OCI-LY7 (cell line): Measurements from ENCODE around the gene CIB4. TPM values are rescaled to one million over a fixed set of nuclear protein-coding genes. Genes with fewer than 3 reads are reported as not detected.

Source experiments
- BruUV-seq: library from RNA; stranded (reverse); fragments of 400-500 nt; replicated peaks from 2 replicates; lab custom pipeline; 2021; lab: Mats Ljungman, UMichigan
- CTCF ChIA-PET: fragments of 300-600 bp; sonication (Branson Sonifier 250); formaldehyde crosslinking; loops from one replicate; lab custom pipeline; 2022; ENCODE audit warnings: antibody characterized with exemption; ENCODE audit not compliant: unreplicated experiment; lab: Charles Lee
- POLR2A ChIA-PET: fragments of 300-600 bp; sonication (Branson Sonifier 250); formaldehyde crosslinking; loops from one replicate; lab custom pipeline; 2022; ENCODE audit warnings: antibody characterized with exemption; lab: Charles Lee
- DNase-seq: peaks from one replicate; pipeline ENCODE4 v3.0.0-alpha.2; 2015; ENCODE audit warnings: low spot score
- H2AFZ ChIP-seq: fragments of 200-600 bp; sonication (generic), shearing (Covaris generic); 2 replicates; pipeline ENCODE4 v1.6.1; 2014; ENCODE audit warnings: mild to moderate bottlenecking, antibody characterized with exemption, low read length, moderate library complexity
- H3K27ac ChIP-seq: fragments of 200-600 bp; sonication (generic); 2 replicates; pipeline ENCODE4 v1.5.1; 2014; ENCODE audit warnings: mixed run types, low read depth, mild to moderate bottlenecking, moderate library complexity, low read length, inconsistent platforms; ENCODE audit not compliant: poor library complexity, severe bottlenecking
- H3K36me3 ChIP-seq: fragments of 200-600 bp; sonication (generic); 2 replicates; pipeline ENCODE4 v1.6.1; 2014; ENCODE audit warnings: mild to moderate bottlenecking, antibody characterized with exemption, low read length, moderate library complexity, mixed read lengths; ENCODE audit not compliant: insufficient read depth
- H3K4me1 ChIP-seq: fragments of 200-600 bp; sonication (generic); 2 replicates; pipeline ENCODE4 v1.5.1; 2014; ENCODE audit warnings: mild to moderate bottlenecking, low read length; ENCODE audit not compliant: insufficient read depth, poor library complexity, severe bottlenecking
- H3K4me2 ChIP-seq: fragments of 200-600 bp; sonication (generic); 2 replicates; pipeline ENCODE4 v1.6.1; 2014; ENCODE audit warnings: mild to moderate bottlenecking, low read length
- H3K4me3 ChIP-seq: fragments of 200-600 bp; sonication (generic); 2 replicates; pipeline ENCODE4 v1.5.1; 2014; ENCODE audit warnings: mild to moderate bottlenecking, low read depth, low read length; ENCODE audit not compliant: poor library complexity, severe bottlenecking
- H3K79me2 ChIP-seq: fragments of 200-600 bp; sonication (generic); 2 replicates; pipeline ENCODE4 v1.6.1; 2016; ENCODE audit warnings: low read depth, mild to moderate bottlenecking, low read length, moderate library complexity, mixed read lengths; ENCODE audit not compliant: insufficient read depth
- H3K9me2 ChIP-seq: fragments of 200-600 bp; sonication (generic); 2 replicates; pipeline ENCODE4 v1.6.1; 2016; ENCODE audit warnings: mild to moderate bottlenecking, low read length, mixed read lengths; ENCODE audit not compliant: insufficient read depth
- H3K9me3 ChIP-seq: fragments of 200-600 bp; sonication (generic); 2 replicates; pipeline ENCODE4 v1.6.1; 2014; ENCODE audit warnings: mild to moderate bottlenecking, mixed run types, low read length, mixed read lengths
- H4K20me1 ChIP-seq: fragments of 200-600 bp; sonication (generic); 2 replicates; pipeline ENCODE4 v1.6.1; 2014; ENCODE audit warnings: mild to moderate bottlenecking, antibody characterized with exemption, low read length, moderate library complexity, mixed read lengths; ENCODE audit not compliant: insufficient read depth
- EZH2phosphoT487 ChIP-seq: fragments of 200-600 bp; sonication (generic); IDR thresholded peaks from 2 replicates; pipeline ENCODE4 v1.6.1; 2018; ENCODE audit warnings: low read depth, borderline replicate concordance, mild to moderate bottlenecking, mixed run types, antibody characterized with exemption, low read length, moderate library complexity, mixed read lengths
- intact Hi-C: fragments of 100-400 bp; cut with micrococcal nuclease; formaldehyde crosslinking; loops from one replicate; pipeline ENCODE4 v1.10.0; 2022; ENCODE audit not compliant: unreplicated experiment
- total RNA-seq, 2 experiments: library from RNA; depleted of rRNA in 1 of 2; stranded (reverse); fragments of >200 nt in 1 of 2; shearing (Covaris generic) in 1 of 2; gene quantifications; 2 replicates each; pipeline ENCODE4 v1.2.3, GENCODE V29; 2014 to 2022
- TF ChIP-seq, protein P1 (sequence below): fragments of 200-600 bp; sonication (generic); conservative IDR thresholded peaks from 2 replicates; pipeline ENCODE4 v1.5.1; 2014; ENCODE audit warnings: mild to moderate bottlenecking, antibody characterized with exemption, low read length, moderate library complexity, mixed read lengths

The CIB4 gene
- total RNA-seq, 2 experiments from 2014 or later = not detected

DNA sequence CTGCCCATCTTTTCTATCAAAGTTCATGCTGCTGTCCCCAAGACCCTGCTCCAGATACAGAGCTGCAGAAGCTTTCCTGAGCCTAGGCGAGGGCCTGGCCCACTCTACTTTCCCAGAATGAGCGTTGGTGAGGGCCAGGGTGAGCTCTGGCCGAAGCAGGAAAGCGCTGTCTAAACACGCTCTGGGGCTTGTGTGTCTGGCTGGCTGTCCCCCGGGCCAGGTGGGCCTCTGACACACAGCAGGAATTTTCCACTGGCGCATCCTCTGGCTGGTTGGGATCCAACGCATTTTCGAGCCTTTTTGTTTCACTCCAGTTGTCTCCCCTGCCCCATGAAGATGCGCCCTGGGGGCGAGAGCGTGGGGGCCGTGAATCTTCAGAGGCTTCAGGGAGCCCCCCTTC, 33.6 kb upstream of the CIB4 start:
- TF ChIP-seq, protein P1, sequence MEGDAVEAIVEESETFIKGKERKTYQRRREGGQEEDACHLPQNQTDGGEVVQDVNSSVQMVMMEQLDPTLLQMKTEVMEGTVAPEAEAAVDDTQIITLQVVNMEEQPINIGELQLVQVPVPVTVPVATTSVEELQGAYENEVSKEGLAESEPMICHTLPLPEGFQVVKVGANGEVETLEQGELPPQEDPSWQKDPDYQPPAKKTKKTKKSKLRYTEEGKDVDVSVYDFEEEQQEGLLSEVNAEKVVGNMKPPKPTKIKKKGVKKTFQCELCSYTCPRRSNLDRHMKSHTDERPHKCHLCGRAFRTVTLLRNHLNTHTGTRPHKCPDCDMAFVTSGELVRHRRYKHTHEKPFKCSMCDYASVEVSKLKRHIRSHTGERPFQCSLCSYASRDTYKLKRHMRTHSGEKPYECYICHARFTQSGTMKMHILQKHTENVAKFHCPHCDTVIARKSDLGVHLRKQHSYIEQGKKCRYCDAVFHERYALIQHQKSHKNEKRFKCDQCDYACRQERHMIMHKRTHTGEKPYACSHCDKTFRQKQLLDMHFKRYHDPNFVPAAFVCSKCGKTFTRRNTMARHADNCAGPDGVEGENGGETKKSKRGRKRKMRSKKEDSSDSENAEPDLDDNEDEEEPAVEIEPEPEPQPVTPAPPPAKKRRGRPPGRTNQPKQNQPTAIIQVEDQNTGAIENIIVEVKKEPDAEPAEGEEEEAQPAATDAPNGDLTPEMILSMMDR = no peak
- TF ChIP-seq EZH2phosphoT487 = no peak
- no peaks in the 10 kb centered on the region for H3K9me2 ChIP-seq
- no peak overlapping the region for H2AFZ ChIP-seq
- H3K27ac ChIP-seq = no peak overlapping the region
- H3K36me3 ChIP-seq = no peaks in the 10 kb centered on the region
- no peaks in the 10 kb centered on the region for H3K9me3 ChIP-seq
- no TSS peak for BruUV-seq
- no peaks in the 10 kb centered on the region for H4K20me1 ChIP-seq
- ChIA-PET CTCF (no interaction called here), POLR2A (no interaction called here)
- no peaks in the 10 kb centered on the region for H3K79me2 ChIP-seq
- no peak for DNase-seq
- H3K4me3 ChIP-seq = no peak overlapping the region
- intact Hi-C loops = no loop called here
- H3K4me1 ChIP-seq = no peaks in the 10 kb centered on the region
- H3K4me2 ChIP-seq = no peak overlapping the region

DNA sequence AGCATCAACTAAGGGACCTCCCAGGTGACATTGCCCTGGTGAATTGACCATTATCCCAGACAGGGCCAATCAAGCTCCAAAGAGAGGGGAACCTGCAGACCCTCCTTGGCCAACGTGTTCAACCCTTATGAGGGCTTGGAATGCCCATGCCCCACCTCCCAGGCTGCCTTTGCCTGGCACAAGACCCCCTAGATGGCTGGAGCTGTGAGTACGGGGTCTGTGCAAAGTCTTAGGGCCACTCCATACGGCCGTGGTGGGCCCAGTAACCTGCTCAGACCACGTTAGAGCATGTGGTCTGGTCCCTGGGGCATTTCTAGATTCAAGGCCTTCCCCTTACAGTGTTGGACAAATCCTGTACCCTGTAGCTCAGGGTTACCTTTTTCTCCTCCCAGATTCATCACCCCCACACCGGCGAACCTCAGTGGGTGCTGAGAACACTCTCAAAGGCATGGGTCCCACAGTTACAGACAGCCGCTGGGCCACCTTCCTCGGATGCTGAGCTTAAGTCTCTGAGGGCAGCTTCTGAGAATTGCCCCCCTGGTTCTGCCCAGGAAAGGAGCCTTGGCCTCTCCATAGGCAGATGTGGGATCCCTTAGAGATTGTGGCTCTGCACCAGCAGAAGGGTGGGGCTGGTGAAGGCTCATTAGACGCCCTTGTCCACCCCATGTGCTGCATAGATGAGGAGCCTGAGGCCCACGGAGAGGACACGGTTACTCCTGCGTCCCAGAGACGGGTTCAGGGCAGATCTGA, 33.0 kb upstream of the CIB4 start:
- Histone ChIP-seq H2AFZ (no peak overlapping the region), H4K20me1 (no peaks in the 10 kb centered on the region), H3K27ac (no peak overlapping the region), H3K4me1 (no peaks in the 10 kb centered on the region), H3K4me3 (no peak overlapping the region), H3K9me2 (no peaks in the 10 kb centered on the region), H3K9me3 (no peaks in the 10 kb centered on the region), H3K79me2 (no peaks in the 10 kb centered on the region), H3K4me2 (no peak overlapping the region), H3K36me3 (no peaks in the 10 kb centered on the region)
- no peak for TF ChIP-seq EZH2phosphoT487
- TF ChIP-seq, protein P1 = no peak
- no peak for DNase-seq
- ChIA-PET CTCF (no interaction called here), POLR2A (no interaction called here)
- no TSS peak for BruUV-seq
- intact Hi-C loops = no loop called here

DNA sequence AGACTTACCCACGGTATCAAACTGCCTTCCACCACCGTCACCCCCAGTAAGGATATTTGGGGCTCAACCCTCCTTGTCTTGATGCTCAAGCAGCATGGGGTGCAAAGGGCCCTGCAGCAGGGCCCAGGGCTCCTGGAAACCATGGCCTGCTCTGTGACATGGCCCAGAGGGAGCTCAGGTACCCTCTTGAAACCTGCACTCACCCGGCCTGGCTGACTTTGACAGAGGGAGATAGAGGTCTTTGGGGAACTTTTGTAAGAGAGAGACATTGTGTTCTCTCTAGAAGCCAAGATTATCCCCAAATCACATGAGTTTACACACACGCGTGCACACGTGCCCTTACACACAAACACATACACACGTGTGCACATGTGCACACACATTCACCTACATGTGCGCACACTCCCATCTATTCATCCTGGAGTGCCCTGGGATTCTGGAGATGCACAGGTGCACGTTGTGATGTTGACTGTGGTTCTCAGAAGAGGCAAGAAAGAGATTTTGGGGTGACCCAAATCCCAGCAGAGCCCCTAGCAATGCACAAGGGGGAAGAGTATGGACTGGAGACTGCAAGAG, 31.7 kb upstream of the CIB4 start:
- Histone ChIP-seq H3K4me2 (no peak overlapping the region), H2AFZ (no peak overlapping the region), H4K20me1 (no peaks in the 10 kb centered on the region), H3K36me3 (no peaks in the 10 kb centered on the region), H3K79me2 (no peaks in the 10 kb centered on the region), H3K27ac (no peak overlapping the region), H3K4me3 (no peak overlapping the region), H3K9me3 (no peaks in the 10 kb centered on the region), H3K4me1 (no peaks in the 10 kb centered on the region), H3K9me2 (no peaks in the 10 kb centered on the region)
- TF ChIP-seq, protein P1 = no peak
- TF ChIP-seq EZH2phosphoT487 = no peak
- BruUV-seq = no TSS peak
- DNase-seq = no peak
- intact Hi-C loops = no loop called here
- ChIA-PET CTCF (no interaction called here), POLR2A (no interaction called here)
